Astrocyte (in vitro differentiated cells and primary cell): Measurements from ENCODE around the gene RC3H2. TPM values are rescaled to one million over a fixed set of nuclear protein-coding genes. Genes with fewer than 3 reads are reported as not detected.

Experiments used
- DNase-seq: peaks from one replicate; pipeline ENCODE4 v3.0.0-alpha.2; 2010; ENCODE audit warnings: low read depth
- FAIRE-seq: peaks from 2 replicates; lab custom pipeline; 2011; peaks lifted over from hg19 to GRCh38; lab: Jason Lieb, UNC
- H2AFZ ChIP-seq: 2 replicates; pipeline ENCODE4 v1.6.0; 2012; ENCODE audit warnings: low read depth, low read length, inconsistent platforms
- H3K27ac ChIP-seq: 2 replicates; pipeline ENCODE4 v1.5.1; 2011; ENCODE audit warnings: low read depth, low read length, inconsistent platforms
- H3K27me3 ChIP-seq: 2 replicates; pipeline ENCODE4 v1.6.0; 2011; ENCODE audit warnings: low read length, inconsistent platforms; ENCODE audit not compliant: insufficient read depth
- H3K36me3 ChIP-seq: 2 replicates; pipeline ENCODE4 v1.5.1; 2011; ENCODE audit warnings: low read length, inconsistent platforms; ENCODE audit not compliant: insufficient read depth
- H3K4me1 ChIP-seq: 2 replicates; pipeline ENCODE4 v1.5.1; 2011; ENCODE audit warnings: low read length, inconsistent platforms; ENCODE audit not compliant: insufficient read depth
- H3K4me2 ChIP-seq: 2 replicates; pipeline ENCODE4 v1.6.0; 2012; ENCODE audit warnings: low read length, inconsistent platforms
- H3K4me3 ChIP-seq: 2 replicates; pipeline ENCODE4 v1.5.1; 2011; ENCODE audit warnings: low read depth, mild to moderate bottlenecking, low read length, inconsistent platforms; ENCODE audit not compliant: insufficient read depth
- H3K79me2 ChIP-seq: 2 replicates; pipeline ENCODE4 v1.6.0; 2012; ENCODE audit warnings: mild to moderate bottlenecking, low read length, inconsistent platforms; ENCODE audit not compliant: insufficient read depth
- H3K9ac ChIP-seq: 2 replicates; pipeline ENCODE4 v1.6.0; 2012; ENCODE audit warnings: mild to moderate bottlenecking, low read length, inconsistent platforms
- H3K9me3 ChIP-seq: 2 replicates; pipeline ENCODE4 v1.5.1; 2012; ENCODE audit warnings: low read depth, mild to moderate bottlenecking, low read length, inconsistent platforms; ENCODE audit not compliant: insufficient read depth
- H4K20me1 ChIP-seq: 2 replicates; pipeline ENCODE4 v1.6.0; 2012; ENCODE audit warnings: low read length, inconsistent platforms; ENCODE audit not compliant: insufficient read depth
- H3K27ac Mint-ChIP-seq: one replicate; pipeline ENCODE4 v1.8.0; 2021; ENCODE audit warnings: mild to moderate bottlenecking, mixed read lengths; ENCODE audit not compliant: unreplicated experiment
- H3K27me3 Mint-ChIP-seq: one replicate; pipeline ENCODE4 v1.8.0; 2021; ENCODE audit warnings: low read depth, mixed read lengths; ENCODE audit not compliant: unreplicated experiment
- H3K36me3 Mint-ChIP-seq: one replicate; pipeline ENCODE4 v1.8.0; 2021; ENCODE audit warnings: low read depth, mixed read lengths; ENCODE audit not compliant: unreplicated experiment
- H3K4me1 Mint-ChIP-seq: one replicate; pipeline ENCODE4 v1.8.0; 2021; ENCODE audit warnings: low read depth, mixed read lengths; ENCODE audit not compliant: unreplicated experiment
- H3K4me3 Mint-ChIP-seq: one replicate; pipeline ENCODE4 v1.8.0; 2021; ENCODE audit warnings: mild to moderate bottlenecking, moderate library complexity, mixed read lengths; ENCODE audit not compliant: unreplicated experiment
- H3K9me3 Mint-ChIP-seq: one replicate; pipeline ENCODE4 v1.8.0; 2021; ENCODE audit warnings: mild to moderate bottlenecking, mixed read lengths; ENCODE audit not compliant: unreplicated experiment
- CTCF ChIP-seq: IDR thresholded peaks from 2 replicates; pipeline ENCODE4 v1.5.1; 2011; ENCODE audit warnings: low read depth, mild to moderate bottlenecking, inconsistent platforms, low read length, moderate library complexity; ENCODE audit not compliant: insufficient read depth
- EZH2 ChIP-seq: IDR thresholded peaks from 2 replicates; pipeline ENCODE4 v1.6.1; 2012; ENCODE audit warnings: mild to moderate bottlenecking, low read length, inconsistent platforms; ENCODE audit not compliant: insufficient read depth
- total RNA-seq: library from RNA; stranded (reverse); gene quantifications from 2 replicates; pipeline ENCODE4 v1.2.1, GENCODE V29; 2021

The RC3H2 gene
- total RNA-seq, 1 donor from 2014 or later = 69.0 TPM

DNA sequence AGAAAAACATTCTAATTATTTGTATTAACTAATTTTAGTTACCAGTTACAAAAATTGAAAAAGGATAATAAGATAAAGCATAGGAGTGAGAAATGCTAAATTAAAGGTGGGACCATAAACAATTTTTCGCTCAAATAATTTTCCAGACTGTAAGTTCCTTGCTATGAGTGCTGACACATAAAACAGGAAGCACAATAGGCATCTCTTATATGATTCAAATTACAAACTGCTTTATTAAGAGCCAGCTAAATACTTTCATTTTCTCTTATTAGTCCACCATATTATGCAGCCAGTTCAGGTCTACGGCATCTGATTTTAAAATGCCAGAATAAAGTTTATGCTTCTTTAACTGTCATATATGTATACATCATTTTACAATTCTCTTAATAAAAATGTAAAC, 4.4 kb downstream of the RC3H2 start:
- TF ChIP-seq CTCF (no peak), EZH2 (no peak)
- no peak for FAIRE-seq
- H3K9ac ChIP-seq = peak overlapping the region; percentile 7

GRCh38 chr9:122897969-122898368, 7.2 kb downstream of the RC3H2 start:
- no peak for TF ChIP-seq EZH2
- TF ChIP-seq CTCF = no peak
- H3K4me2 ChIP-seq = no peak overlapping the region
- H3K36me3 Mint-ChIP-seq = no peaks in the 10 kb centered on the region
- H3K4me1 Mint-ChIP-seq = peaks cover 16% of the 10 kb centered on the region
- no peaks in the 10 kb centered on the region for H3K27me3 ChIP-seq
- no peak overlapping the region for H3K4me3 ChIP-seq
- peaks cover 90% of the 10 kb centered on the region for H3K79me2 ChIP-seq
- H4K20me1 ChIP-seq = peaks cover 58% of the 10 kb centered on the region
- H3K4me1 ChIP-seq = peaks cover 2% of the 10 kb centered on the region
- H3K9me3 ChIP-seq = no peaks in the 10 kb centered on the region
- H3K4me3 Mint-ChIP-seq = no peak overlapping the region
- H3K27ac ChIP-seq = no peak overlapping the region
- DNase-seq (peak; percentile 10), FAIRE-seq (no peak)
- no peak overlapping the region for H2AFZ ChIP-seq
- H3K27ac Mint-ChIP-seq = no peak overlapping the region
- peaks cover 2% of the 10 kb centered on the region for H3K36me3 ChIP-seq
- H3K27me3 Mint-ChIP-seq = no peaks in the 10 kb centered on the region
- no peak overlapping the region for H3K9ac ChIP-seq
- no peaks in the 10 kb centered on the region for H3K9me3 Mint-ChIP-seq

More for the DNA sequence above, 4.4 kb downstream of the RC3H2 start:
- peaks cover 55% of the 10 kb centered on the region for H4K20me1 ChIP-seq
- peak overlapping the region; percentile 62 for H3K4me3 Mint-ChIP-seq
- no peaks in the 10 kb centered on the region for H3K36me3 Mint-ChIP-seq
- peak; percentile 30 for DNase-seq
- peaks cover 6% of the 10 kb centered on the region for H3K4me1 ChIP-seq
- H2AFZ ChIP-seq = no peak overlapping the region
- H3K27me3 ChIP-seq = no peaks in the 10 kb centered on the region
- H3K9me3 ChIP-seq = no peaks in the 10 kb centered on the region
- peaks cover 94% of the 10 kb centered on the region for H3K79me2 ChIP-seq
- no peaks in the 10 kb centered on the region for H3K9me3 Mint-ChIP-seq
- no peak overlapping the region for H3K4me3 ChIP-seq
- no peak overlapping the region for H3K27ac ChIP-seq
- H3K4me1 Mint-ChIP-seq = peaks cover 17% of the 10 kb centered on the region
- no peaks in the 10 kb centered on the region for H3K27me3 Mint-ChIP-seq
- peaks cover 2% of the 10 kb centered on the region for H3K36me3 ChIP-seq
- H3K4me2 ChIP-seq = peak overlapping the region; percentile 40
- H3K27ac Mint-ChIP-seq = no peak overlapping the region

DNA sequence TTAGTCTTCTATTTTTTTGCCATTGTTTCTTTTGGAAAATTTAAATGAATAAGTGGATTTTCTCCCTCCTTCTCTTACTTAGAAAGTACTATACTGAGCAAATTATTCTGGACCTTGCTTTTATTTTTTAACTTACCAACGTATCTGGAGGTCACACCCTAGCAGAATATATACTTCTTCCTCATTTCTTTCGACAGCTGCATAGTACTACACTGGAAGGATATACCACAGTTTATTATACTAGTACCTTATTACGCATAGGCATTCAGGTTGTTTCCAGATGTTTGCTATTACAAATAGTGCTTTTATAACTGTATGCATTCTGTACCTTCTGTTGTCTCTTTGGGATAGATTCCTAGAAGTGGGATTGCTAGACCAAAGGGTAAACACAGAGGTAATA, 16.7 kb downstream of the RC3H2 start:
- FAIRE-seq = no peak
- Mint-ChIP-seq H3K27ac (no peak overlapping the region), H3K4me1 (no peaks in the 10 kb centered on the region), H3K9me3 (no peaks in the 10 kb centered on the region), H3K27me3 (no peaks in the 10 kb centered on the region), H3K4me3 (no peak overlapping the region), H3K36me3 (peaks cover 5% of the 10 kb centered on the region)
- Histone ChIP-seq H3K4me2 (no peak overlapping the region), H3K27ac (no peak overlapping the region), H3K4me3 (no peak overlapping the region), H3K4me1 (no peaks in the 10 kb centered on the region), H3K36me3 (peaks cover 23% of the 10 kb centered on the region), H4K20me1 (peaks cover 5% of the 10 kb centered on the region), H2AFZ (no peak overlapping the region), H3K27me3 (no peaks in the 10 kb centered on the region), H3K79me2 (peaks cover 10% of the 10 kb centered on the region), H3K9ac (no peak overlapping the region), H3K9me3 (no peaks in the 10 kb centered on the region)
- DNase-seq = no peak
- no peak for TF ChIP-seq CTCF
- TF ChIP-seq EZH2 = no peak
